Gastroesophageal sphincter (tissue), 3 donors: Measurements from ENCODE around the gene GARIN5A.

ENCODE experiments used
- CTCF ChIP-seq, 4 experiments: fragments of 200-600 bp in 2 of 4; fragments of 450-650 bp in 2 of 4; sonication (generic) in 1 of 4; IDR thresholded peaks; one replicate each; pipeline ENCODE4 v1.5.1; 2017 to 2019; ENCODE audit warnings: antibody characterized with exemption in 4 of 4, mild to moderate bottlenecking in 2 of 4, moderate library complexity in 2 of 4
- EP300 ChIP-seq: sonication (generic); formaldehyde crosslinking; IDR thresholded peaks from one replicate; pipeline ENCODE4 v1.6.1; 2017; ENCODE audit warnings: antibody characterized with exemption, mild to moderate bottlenecking
- POLR2A ChIP-seq, 2 donors: fragments of 450-650 bp; IDR thresholded peaks; one replicate each; pipeline ENCODE4 v1.6.1; 2017; ENCODE audit warnings: antibody characterized with exemption in 2 of 2, mild to moderate bottlenecking in 2 of 2, moderate library complexity in 1 of 2
- POLR2AphosphoS5 ChIP-seq: sonication (generic); formaldehyde crosslinking; IDR thresholded peaks from one replicate; pipeline ENCODE4 v1.6.1; 2017; ENCODE audit warnings: antibody characterized with exemption

- no peak for TF ChIP-seq CTCF (IDR thresholded peaks at IDR 0.05)
- no peak for TF ChIP-seq POLR2A (IDR thresholded peaks at IDR 0.05)
- no peak for TF ChIP-seq POLR2AphosphoS5
- TF ChIP-seq EP300, result no peak
These were observed 16.5 kb upstream of the GARIN5A start for GRCh38 chr19:50493171-50493570.
